H1 (cell line): Measurements from ENCODE around the gene HBD. TPM values are rescaled to one million over a fixed set of nuclear protein-coding genes. Genes with fewer than 3 reads are reported as not detected.

Source experiments
- CTCF ChIA-PET: fragments of 300-600 bp; sonication (Branson Sonifier 250); formaldehyde crosslinking; loops from one replicate; lab custom pipeline; 2021; ENCODE audit not compliant: partially characterized antibody; lab: Charles Lee
- POLR2A ChIA-PET: fragments of 300-600 bp; sonication (Branson Sonifier 250); formaldehyde crosslinking; loops from one replicate; lab custom pipeline; 2021; ENCODE audit warnings: inconsistent platforms; ENCODE audit not compliant: partially characterized antibody; lab: Charles Lee
- DNase-seq, 2 experiments: peaks; one replicate each; pipeline versions ENCODE4 v3.0.0 to v3.0.0-alpha.2; 2010 to 2022; ENCODE audit warnings: low spot score in 2 of 2, low read depth in 1 of 2, mixed read lengths in 1 of 2
- FAIRE-seq: peaks from 2 replicates; lab custom pipeline; 2011; peaks lifted over from hg19 to GRCh38; lab: Jason Lieb, UNC
- H2AFZ ChIP-seq: 2 replicates; pipeline ENCODE4 v1.8.1; 2012; ENCODE audit warnings: low read length, inconsistent platforms
- H2AK5ac ChIP-seq: 2 replicates; pipeline ENCODE4 v1.6.1; 2013; ENCODE audit warnings: low read depth, low read length
- H2BK120ac ChIP-seq: replicated peaks from 2 replicates; pipeline ENCODE3; 2013; ENCODE audit warnings: low read depth, low read length, inconsistent platforms
- H2BK12ac ChIP-seq: 2 replicates; pipeline ENCODE4 v1.6.1; 2013; ENCODE audit warnings: low read depth, low read length
- H2BK15ac ChIP-seq: 2 replicates; pipeline ENCODE4 v1.6.1; 2013; ENCODE audit warnings: low read length
- H2BK20ac ChIP-seq: 2 replicates; pipeline ENCODE4 v1.6.1; 2013; ENCODE audit warnings: low read length
- H2BK5ac ChIP-seq: 2 replicates; pipeline ENCODE4 v1.6.1; 2013; ENCODE audit warnings: low read depth, low read length
- H3K14ac ChIP-seq: 2 replicates; pipeline ENCODE4 v1.6.1; 2013; ENCODE audit warnings: inconsistent platforms; ENCODE audit not compliant: insufficient read length
- H3K18ac ChIP-seq: 2 replicates; pipeline ENCODE4 v1.6.1; 2013; ENCODE audit warnings: low read length; ENCODE audit errors: extremely low read depth
- H3K23ac ChIP-seq: 2 replicates; pipeline ENCODE4 v1.6.1; 2013; ENCODE audit warnings: inconsistent platforms; ENCODE audit not compliant: insufficient read length
- H3K23me2 ChIP-seq: 2 replicates; pipeline ENCODE4 v1.6.1; 2013; ENCODE audit warnings: low read depth, low read length
- H3K27ac ChIP-seq: 2 replicates; pipeline ENCODE4 v1.6.1; 2011; ENCODE audit warnings: low read depth, low read length, inconsistent platforms
- H3K27me3 ChIP-seq, 4 experiments: replicated peaks in 1 of 4; 1 replicate in 1 of 4; 2 replicates in 3 of 4; pipeline versions ENCODE4 v1.6.1 to v1.8.1; 2011 to 2013; ENCODE audit warnings: low read length in 3 of 4, mild to moderate bottlenecking in 3 of 4, inconsistent platforms in 2 of 4, mixed read lengths in 2 of 4, moderate library complexity in 1 of 4; ENCODE audit not compliant: control insufficient read depth in 3 of 4, insufficient read depth in 3 of 4; ENCODE audit errors: extremely low read depth in 1 of 4
- H3K36me3 ChIP-seq, 4 experiments: 2 replicates each; pipeline versions ENCODE4 v1.6.1 to v1.8.1; 2011 to 2013; ENCODE audit warnings: mild to moderate bottlenecking in 4 of 4, low read length in 3 of 4, moderate library complexity in 2 of 4, control low read depth in 1 of 4, inconsistent platforms in 1 of 4; ENCODE audit not compliant: insufficient read depth in 4 of 4, control insufficient read depth in 2 of 4
- H3K4ac ChIP-seq: replicated peaks from 2 replicates; pipeline ENCODE3; 2013; ENCODE audit warnings: low read length, low read depth, mixed read lengths, inconsistent platforms; ENCODE audit not compliant: insufficient read length
- H3K4me1 ChIP-seq, 4 experiments: replicated peaks in 1 of 4; 1 replicate in 1 of 4; 2 replicates in 3 of 4; pipeline versions ENCODE4 v1.6.1 to v1.8.1; 2011 to 2013; ENCODE audit warnings: low read length in 3 of 4, inconsistent platforms in 2 of 4, mixed read lengths in 1 of 4; ENCODE audit not compliant: insufficient read depth in 4 of 4, control insufficient read depth in 3 of 4
- H3K4me2 ChIP-seq, 2 experiments: 2 replicates each; pipeline versions ENCODE4 v1.6.1 to v1.8.1; 2011 to 2013; ENCODE audit warnings: low read depth in 2 of 2, low read length in 2 of 2, control low read depth in 1 of 2, inconsistent platforms in 1 of 2, mild to moderate bottlenecking in 1 of 2; ENCODE audit not compliant: insufficient read depth in 1 of 2
- H3K4me3 ChIP-seq, 4 experiments: fragments of 200-600, 300-600 bp in 1 of 4; sonication (generic), shearing (Covaris generic), sonication (Bioruptor Twin) in 1 of 4; 2 replicates each; pipeline versions ENCODE4 v1.5.1 to v1.8.1; 2011 to 2016; ENCODE audit warnings: low read length in 4 of 4, low read depth in 3 of 4, control low read depth in 2 of 4, inconsistent platforms in 2 of 4, mild to moderate bottlenecking in 2 of 4, mixed read lengths in 1 of 4, moderate library complexity in 1 of 4; ENCODE audit not compliant: insufficient read depth in 2 of 4; ENCODE audit errors: extremely low read depth in 1 of 4
- H3K56ac ChIP-seq: replicated peaks from 2 replicates; pipeline ENCODE3; 2013; ENCODE audit warnings: low read depth, mild to moderate bottlenecking, mixed read lengths, low read length, inconsistent platforms; ENCODE audit not compliant: insufficient read length
- H3K79me1 ChIP-seq: 2 replicates; pipeline ENCODE4 v1.6.1; 2013; ENCODE audit warnings: low read depth, low read length, control low read depth
- H3K79me2 ChIP-seq, 2 experiments: 2 replicates each; pipeline versions ENCODE4 v1.6.1 to v1.8.1; 2012 to 2013; ENCODE audit warnings: low read length in 2 of 2, mild to moderate bottlenecking in 2 of 2, inconsistent platforms in 1 of 2; ENCODE audit not compliant: insufficient read depth in 2 of 2, control insufficient read depth in 1 of 2
- H3K9ac ChIP-seq, 4 experiments: replicated peaks in 1 of 4; 1 replicate in 1 of 4; 2 replicates in 3 of 4; pipeline versions ENCODE4 v1.6.1 to v1.8.1; 2011 to 2013; ENCODE audit warnings: low read depth in 3 of 4, low read length in 3 of 4, control low read depth in 2 of 4, mild to moderate bottlenecking in 2 of 4, moderate library complexity in 2 of 4, inconsistent platforms in 1 of 4; ENCODE audit errors: extremely low read depth in 1 of 4
- H3K9me3 ChIP-seq, 2 experiments: 2 replicates each; pipeline versions ENCODE4 v1.6.1 to v1.8.1; 2012 to 2013; ENCODE audit warnings: mild to moderate bottlenecking in 2 of 2, moderate library complexity in 2 of 2, control low read depth in 1 of 2, inconsistent platforms in 1 of 2, low read depth in 1 of 2, low read length in 1 of 2, mixed read lengths in 1 of 2; ENCODE audit not compliant: insufficient read depth in 2 of 2
- H4K20me1 ChIP-seq, 2 experiments: replicated peaks in 1 of 2; 2 replicates each; pipeline versions ENCODE3 to v1.8.1; 2011 to 2013; ENCODE audit warnings: inconsistent platforms in 2 of 2, low read length in 2 of 2, mild to moderate bottlenecking in 1 of 2; ENCODE audit not compliant: insufficient read depth in 2 of 2, control insufficient read depth in 1 of 2
- H4K5ac ChIP-seq: 2 replicates; pipeline ENCODE4 v1.6.1; 2013; ENCODE audit warnings: low read length, low read depth, mixed read lengths, inconsistent platforms; ENCODE audit not compliant: insufficient read length
- H4K8ac ChIP-seq: 2 replicates; pipeline ENCODE4 v1.8.0; 2013; ENCODE audit warnings: mild to moderate bottlenecking, moderate library complexity, low read length, inconsistent platforms; ENCODE audit not compliant: insufficient read depth; ENCODE audit errors: extremely low read depth
- H4K91ac ChIP-seq: replicated peaks from 2 replicates; pipeline ENCODE3; 2013; ENCODE audit warnings: low read length, mixed read lengths, inconsistent platforms; ENCODE audit not compliant: insufficient read length
- GABPA ChIP-seq: IDR thresholded peaks from 2 replicates; pipeline ENCODE4 v1.6.1; 2011; ENCODE audit warnings: mild to moderate bottlenecking, low read length, moderate library complexity, borderline replicate concordance; ENCODE audit not compliant: insufficient read depth
- HDAC2 ChIP-seq, 2 experiments: fragments of 300-600 bp in 1 of 2; sonication (generic) in 1 of 2; IDR thresholded peaks; 2 replicates each; pipeline ENCODE4 v1.6.1; 2011 to 2012; ENCODE audit warnings: low read depth in 2 of 2, low read length in 2 of 2, mild to moderate bottlenecking in 2 of 2, moderate library complexity in 2 of 2, borderline replicate concordance in 1 of 2, inconsistent platforms in 1 of 2
- PHF8 ChIP-seq: fragments of 200-600 bp; sonication (generic); conservative IDR thresholded peaks from 2 replicates; pipeline ENCODE4 v1.7.1; 2012; ENCODE audit warnings: low read depth, mild to moderate bottlenecking, inconsistent platforms, low read length, moderate library complexity
- POU5F1 ChIP-seq: IDR thresholded peaks from 2 replicates; pipeline ENCODE4 v1.6.1; 2011; ENCODE audit warnings: low read depth, mild to moderate bottlenecking, low read length, moderate library complexity
- SIRT6 ChIP-seq: IDR thresholded peaks from one replicate; pipeline ENCODE4 v1.7.1; 2012; ENCODE audit warnings: low read length, inconsistent platforms
- SP1 ChIP-seq: IDR thresholded peaks from 2 replicates; pipeline ENCODE4 v1.6.1; 2011; ENCODE audit warnings: low read depth, low read length
- YY1 ChIP-seq: IDR thresholded peaks from 2 replicates; pipeline ENCODE4 v1.6.1; 2011; ENCODE audit warnings: low read depth, mild to moderate bottlenecking, low read length
- WGBS, 2 experiments: shearing (Covaris generic) in 1 of 2; methylation state at CpG; one replicate each; pipeline versions ENCODE4 v1.1.6 to v1.1.7; 2013 to 2015; ENCODE audit warnings: low lambda C conversion rate in 2 of 2, mixed read lengths in 2 of 2, inconsistent platforms in 1 of 2, low coverage in 1 of 2, missing lambda C conversion rate in 1 of 2; ENCODE audit not compliant: insufficient replicate concordance in 2 of 2, insufficient coverage in 1 of 2, insufficient read length in 1 of 2; ENCODE audit errors: extremely low coverage in 1 of 2, missing lambda C conversion rate in 1 of 2; 5-methylcytosine and 5-hydroxymethylcytosine counted together
- polyA plus RNA-seq, 7 experiments: library from polyadenylated mRNA; depleted of rRNA in 3 of 7; stranded (reverse) in 5 of 7; unstranded in 2 of 7; fragments of >200 nt in 5 of 7; fragments of 200-250 nt in 2 of 7; gene quantifications; 1 replicate in 5 of 7; 2 replicates in 1 of 7; 4 replicates in 1 of 7; pipeline versions ENCODE4 v1.2.1 to v1.2.3, GENCODE V29; 2011 to 2013; ENCODE audit warnings: missing spikeins in 2 of 7, mixed read lengths in 2 of 7
- total RNA-seq: library from RNA; stranded (reverse); fragmentation: NEBNext Ultra II Directional; extraction: Animal tissue kit (Norgen Biotek cat#: 25700); gene quantifications from 2 replicates; pipeline ENCODE4 v1.2.1, GENCODE V29; 2021

The HBD gene
- total and polyA plus RNA-seq, 2 of the 8 experiments (the other 6 are each of a cell fraction or from before 2014, with no cell fraction given) = not detected

- peak overlapping the region in 1 of 2 experiments; percentile 12; a peak in 1 of 4 replicates for H3K4me2 ChIP-seq
- H3K79me1 ChIP-seq = no peaks in the 10 kb centered on the region
- no peak overlapping the region for H4K8ac ChIP-seq
- FAIRE-seq (peak; percentile 52), DNase-seq (no peak)
- H3K27me3 ChIP-seq = peaks cover 0 to 1% (median 0%) of the 10 kb centered on the region in 4 experiments; a peak in 2 of 7 replicates
- H2BK12ac ChIP-seq = no peak overlapping the region
- no peak overlapping the region for H3K9ac ChIP-seq
- no peak overlapping the region for H3K4me3 ChIP-seq
- no peaks in the 10 kb centered on the region for H3K23me2 ChIP-seq
- no peak overlapping the region for H4K5ac ChIP-seq
- no peak overlapping the region for H2AK5ac ChIP-seq
- no peaks in the 10 kb centered on the region for H3K9me3 ChIP-seq
- H2BK20ac ChIP-seq = no peak overlapping the region
- no peaks in the 10 kb centered on the region for H4K20me1 ChIP-seq
- no peak overlapping the region for H3K18ac ChIP-seq
- no peak overlapping the region for H4K91ac ChIP-seq
- CTCF ChIA-PET = no interaction called here
- H3K14ac ChIP-seq = no peak overlapping the region
- H3K23ac ChIP-seq = no peak overlapping the region
- no peak overlapping the region for H2BK15ac ChIP-seq
- no peak overlapping the region for H3K27ac ChIP-seq
- no peak overlapping the region for H2BK5ac ChIP-seq
- POLR2A ChIA-PET = interaction anchor here (1.0 kb wide), 1 partner anchor 12 kb away, joined by 3 read pairs; the partner anchor contains the start of gene HBE1
- H3K4ac ChIP-seq = no peak overlapping the region
- H3K4me1 ChIP-seq = peaks cover 3 to 11% (median 5%) of the 10 kb centered on the region in 4 experiments; a peak in 6 of 7 replicates
- no peaks in the 10 kb centered on the region for H3K79me2 ChIP-seq
- H3K36me3 ChIP-seq = no peaks in the 10 kb centered on the region
- no peak overlapping the region for H2AFZ ChIP-seq
- no peak overlapping the region for H2BK120ac ChIP-seq
- WGBS, 2 experiments = 22% methylated on average over 2 of the region's 2 CpGs; no CpG with 5 or more reads in 1 of the 2 experiments
- no peak overlapping the region for H3K56ac ChIP-seq
- TF ChIP-seq HDAC2 (IDR thresholded peaks at IDR 0.05; ENCODE audit: borderline replicate concordance in 1 of 2, low read depth in 2 of 2, low read length in 2 of 2) = 0 out of 4 replicates have a peak, but pooled peaks of 1 of the 2 experiments have one; percentile 61
- 0 out of 2 replicates have a peak, but pooled peaks have one; percentile 53 for TF ChIP-seq SP1
- TF ChIP-seq YY1 = no peak
- no peak for TF ChIP-seq PHF8
- no peak for TF ChIP-seq GABPA
- TF ChIP-seq SIRT6 = no peak
- TF ChIP-seq POU5F1 = peak; percentile 76; the same call in 1 of the 2 replicates
Observed at GRCh38 chr11:5257296-5257695, 23.0 kb upstream of the HBD start.
